OCI-LY1 (cell line): ENCODE results near the gene MLXIPL.
"Not testable (repeated sequence)": the region's sequence is repeated elsewhere in the genome, so short reads cannot be mapped to it uniquely, and the experiment has no call there.

ENCODE experiments used
- H2AFZ ChIP-seq: fragments of 200-600 bp; sonication (generic), shearing (Covaris generic); 2 replicates; pipeline ENCODE4 v1.6.0; 2014; ENCODE audit warnings: antibody characterized with exemption, mild to moderate bottlenecking, low read length
- H3F3A ChIP-seq: fragments of 200-600 bp; sonication (generic), shearing (Covaris generic); 2 replicates; pipeline ENCODE4 v1.6.0; 2014; ENCODE audit warnings: mild to moderate bottlenecking, antibody characterized with exemption, low read length, moderate library complexity; ENCODE audit not compliant: insufficient read depth
- H3K27ac ChIP-seq: fragments of 200-600 bp; sonication (generic); 2 replicates; pipeline ENCODE4 v1.5.1; 2014; ENCODE audit warnings: low read length, mixed run types, mild to moderate bottlenecking, low read depth; ENCODE audit not compliant: poor library complexity, severe bottlenecking
- H3K27me3 ChIP-seq: fragments of 200-600 bp; sonication (generic); 2 replicates; pipeline ENCODE4 v1.6.0; 2014; ENCODE audit warnings: antibody characterized with exemption, mild to moderate bottlenecking, low read length, moderate library complexity; ENCODE audit not compliant: insufficient read depth
- H3K36me3 ChIP-seq: fragments of 200-600 bp; sonication (generic); 2 replicates; pipeline ENCODE4 v1.6.1; 2014; ENCODE audit warnings: mild to moderate bottlenecking, antibody characterized with exemption, low read length, moderate library complexity, mixed read lengths; ENCODE audit not compliant: insufficient read depth
- H3K4me1 ChIP-seq: fragments of 200-600 bp; sonication (generic); 2 replicates; pipeline ENCODE4 v1.5.1; 2014; ENCODE audit warnings: mild to moderate bottlenecking, low read length, moderate library complexity; ENCODE audit not compliant: insufficient read depth, severe bottlenecking
- H3K4me2 ChIP-seq: fragments of 200-600 bp; sonication (generic), shearing (Covaris generic); 2 replicates; pipeline ENCODE4 v1.6.1; 2014; ENCODE audit warnings: low read length
- H3K4me3 ChIP-seq: fragments of 200-600 bp; sonication (generic); 2 replicates; pipeline ENCODE4 v1.5.1; 2014; ENCODE audit warnings: low read length, low read depth, mild to moderate bottlenecking, mixed read lengths; ENCODE audit not compliant: poor library complexity, severe bottlenecking
- H3K79me2 ChIP-seq: fragments of 200-600 bp; shearing (Covaris generic); 2 replicates; pipeline ENCODE4 v1.6.1; 2016; ENCODE audit warnings: mixed run types, low read length, mixed read lengths; ENCODE audit not compliant: insufficient read depth
- H3K9ac ChIP-seq: fragments of 200-600 bp; sonication (generic), shearing (Covaris generic); 2 replicates; pipeline ENCODE4 v1.6.1; 2014; ENCODE audit warnings: mild to moderate bottlenecking, low read length, mixed read lengths
- H3K9me2 ChIP-seq: fragments of 200-600 bp; sonication (generic), shearing (Covaris generic); 2 replicates; pipeline ENCODE4 v1.6.1; 2014; ENCODE audit warnings: low read depth, mild to moderate bottlenecking, low read length, mixed read lengths
- H3K9me3 ChIP-seq: fragments of 200-600 bp; shearing (Covaris generic); 2 replicates; pipeline ENCODE4 v1.6.1; 2014; ENCODE audit warnings: low read length, mixed read lengths
- H4K20me1 ChIP-seq: fragments of 200-600 bp; sonication (generic), shearing (Covaris generic); 2 replicates; pipeline ENCODE4 v1.6.0; 2016; ENCODE audit warnings: mild to moderate bottlenecking, low read length; ENCODE audit not compliant: insufficient read depth
- CTCF ChIP-seq: fragments of 200-600 bp; sonication (generic), shearing (Covaris generic); IDR thresholded peaks from 2 replicates; pipeline ENCODE4 v1.5.1; 2017; ENCODE audit warnings: mild to moderate bottlenecking, antibody characterized with exemption, low read length, moderate library complexity, mixed read lengths
- EZH2 ChIP-seq: fragments of 200-600 bp; sonication (generic), shearing (Covaris generic); IDR thresholded peaks from 2 replicates; pipeline ENCODE4 v1.8.0; 2017; ENCODE audit warnings: borderline replicate concordance, mixed run types, mild to moderate bottlenecking, antibody characterized with exemption, low read length, moderate library complexity, mixed read lengths

Gene MLXIPL

GRCh38 chr7:73556208-73557107, 67.9 kb downstream of the MLXIPL start:
- Histone ChIP-seq H3K9ac (peak overlapping the region; percentile 92), H3K4me3 (peak overlapping the region; percentile 75), H3K27ac (no peak overlapping the region), H3K79me2 (peaks cover 35% of the 10 kb centered on the region), H3K4me1 (peaks cover 20% of the 10 kb centered on the region), H2AFZ (no peak overlapping the region), H4K20me1 (no peaks in the 10 kb centered on the region), H3K4me2 (peak overlapping the region; percentile 82), H3F3A (no peaks in the 10 kb centered on the region), H3K36me3 (peaks cover 38% of the 10 kb centered on the region), H3K9me3 (no peaks in the 10 kb centered on the region), H3K27me3 (no peaks in the 10 kb centered on the region), H3K9me2 (no peaks in the 10 kb centered on the region)
- TF ChIP-seq EZH2 (no peak), CTCF (no peak)

- no peaks in the 10 kb centered on the region for H3F3A ChIP-seq
- H3K4me1 ChIP-seq, result peaks cover 20% of the 10 kb centered on the region
- H3K79me2 ChIP-seq, result peaks cover 35% of the 10 kb centered on the region
- peaks cover 47% of the 10 kb centered on the region for H3K36me3 ChIP-seq
- no peaks in the 10 kb centered on the region for H3K9me2 ChIP-seq
- TF ChIP-seq EZH2, result no peak
- no peak for TF ChIP-seq CTCF
- H3K4me2 ChIP-seq, result peak overlapping the region; percentile 82
- H3K27me3 ChIP-seq, result no peaks in the 10 kb centered on the region
- H3K9me3 ChIP-seq, result no peaks in the 10 kb centered on the region
- H2AFZ ChIP-seq, result no peak overlapping the region
- no peaks in the 10 kb centered on the region for H4K20me1 ChIP-seq
- H3K27ac ChIP-seq, result no peak overlapping the region
- peak overlapping the region; percentile 75 for H3K4me3 ChIP-seq
- H3K9ac ChIP-seq, result peak overlapping the region; percentile 92; the same call in 1 of the 2 replicates
Measured at GRCh38 chr7:73555411-73555982, 68.8 kb downstream of the MLXIPL start.

GRCh38 chr7:73550093-73550492, 74.2 kb downstream of the MLXIPL start:
- H3K4me2 ChIP-seq, H3K9me3 ChIP-seq, H2AFZ ChIP-seq, H3K9me2 ChIP-seq, H4K20me1 ChIP-seq, H3F3A ChIP-seq, H3K27ac ChIP-seq, H3K4me3 ChIP-seq, H3K27me3 ChIP-seq, H3K9ac ChIP-seq, H3K4me1 ChIP-seq: not testable (repeated sequence)
- Histone ChIP-seq H3K36me3 (peaks cover 86% of the 10 kb centered on the region), H3K79me2 (peaks cover 44% of the 10 kb centered on the region)
